K562 (cell line): ENCODE data around the gene XPR1. TPM values are rescaled to one million over a fixed set of nuclear protein-coding genes. Genes with fewer than 3 reads are reported as not detected.

Experiments used
- ATAC-seq: fragments of 200-7000 bp; cut with Tn5 transposase; 3 replicates; pipeline ENCODE4 v1.9.1; 2020; ENCODE audit warnings: moderate library complexity
- BruUV-seq: library from RNA; stranded (reverse); fragments of 400-500 nt; replicated peaks from 2 replicates; lab custom pipeline; 2021; lab: Mats Ljungman, UMichigan
- CTCF ChIA-PET: fragments of 300-600 bp; formaldehyde crosslinking; extraction: SDS; loops from one replicate; lab custom pipeline; 2021; ENCODE audit warnings: low intra/inter-chr PET ratio; lab: Yijun Ruan, JAX
- POLR2A ChIA-PET: fragments of 300-600, 350-650 bp; sonication (Branson Sonifier 250); formaldehyde crosslinking; extraction: SDS; loops from one replicate; lab custom pipeline; 2021; ENCODE audit warnings: antibody characterized with exemption, inconsistent platforms; lab: Yijun Ruan, JAX
- DNase-seq, 4 experiments: peaks; one replicate each; pipeline versions ENCODE4 v3.0.0 to v3.0.0-alpha.2; 2011 to 2018; ENCODE audit warnings: low spot score in 3 of 4, mixed read lengths in 3 of 4; ENCODE audit errors: extremely low read depth in 1 of 4
- FAIRE-seq: peaks from 2 replicates; lab custom pipeline; 2011; peaks lifted over from hg19 to GRCh38; lab: Jason Lieb, UNC
- H2AFZ ChIP-seq: 2 replicates; pipeline ENCODE4 v1.6.0; 2011; ENCODE audit warnings: low read depth, low read length, control low read depth, inconsistent platforms
- H3K27ac ChIP-seq: fragments of 200-600 bp; 3 replicates; pipeline ENCODE4 v1.8.0; 2011; ENCODE audit warnings: low read depth, mild to moderate bottlenecking, control low read depth, inconsistent platforms, low read length, moderate library complexity, mixed read lengths; ENCODE audit errors: extremely low read depth
- H3K27me3 ChIP-seq, 2 experiments: fragments of 300-600 bp in 1 of 2; 2 replicates in 1 of 2; 3 replicates in 1 of 2; pipeline versions ENCODE4 v1.6.0 to v1.8.0; 2011; ENCODE audit warnings: inconsistent platforms in 2 of 2, low read length in 2 of 2, mild to moderate bottlenecking in 1 of 2, mixed read lengths in 1 of 2, moderate library complexity in 1 of 2; ENCODE audit not compliant: control insufficient read depth in 2 of 2, insufficient read depth in 2 of 2
- H3K36me3 ChIP-seq: fragments of 300-600 bp; 3 replicates; pipeline ENCODE4 v1.8.0; 2011; ENCODE audit warnings: mild to moderate bottlenecking, low read length, inconsistent platforms; ENCODE audit not compliant: control insufficient read depth, insufficient read depth
- H3K4me1 ChIP-seq, 2 experiments: fragments of 200-600 bp in 1 of 2; replicated peaks in 1 of 2; 2 replicates in 1 of 2; 3 replicates in 1 of 2; pipeline versions ENCODE4 v1.5.1 to v1.8.0; 2011; ENCODE audit warnings: inconsistent platforms in 2 of 2, low read length in 2 of 2, mild to moderate bottlenecking in 1 of 2, mixed read lengths in 1 of 2, moderate library complexity in 1 of 2; ENCODE audit not compliant: control insufficient read depth in 2 of 2, insufficient read depth in 2 of 2
- H3K4me2 ChIP-seq: 2 replicates; pipeline ENCODE4 v1.6.1; 2011; ENCODE audit warnings: low read length, control low read depth, inconsistent platforms, mixed read lengths; ENCODE audit not compliant: insufficient read depth
- H3K4me3 ChIP-seq: fragments of 200-600 bp; sonication (generic), shearing (Covaris generic); 2 replicates; pipeline ENCODE4 v1.5.1; 2016; ENCODE audit warnings: control low read depth, inconsistent platforms
- H3K79me2 ChIP-seq: fragments of 200-600 bp; 3 replicates; pipeline ENCODE4 v1.8.0; 2011; ENCODE audit warnings: low read length, inconsistent platforms; ENCODE audit not compliant: control insufficient read depth, insufficient read depth
- H3K9ac ChIP-seq, 2 experiments: 2 replicates each; pipeline versions ENCODE4 v1.6.0 to v1.6.1; 2011; ENCODE audit warnings: low read depth in 2 of 2, low read length in 2 of 2, control low read depth in 1 of 2, inconsistent platforms in 1 of 2, mild to moderate bottlenecking in 1 of 2, mixed read lengths in 1 of 2; ENCODE audit not compliant: insufficient read depth in 1 of 2
- H3K9me1 ChIP-seq: one replicate; pipeline ENCODE4 v1.6.0; 2011; ENCODE audit warnings: inconsistent platforms, mild to moderate bottlenecking, low read length, moderate library complexity; ENCODE audit not compliant: control insufficient read depth, insufficient read depth
- H3K9me3 ChIP-seq: replicated peaks from 2 replicates; pipeline ENCODE4 v1.5.1; 2011; ENCODE audit warnings: low read depth, low read length, inconsistent platforms; ENCODE audit not compliant: control insufficient read depth, insufficient read depth
- H4K20me1 ChIP-seq: replicated peaks from 2 replicates; pipeline ENCODE4 v1.6.1; 2011; ENCODE audit warnings: low read length, inconsistent platforms, mixed read lengths; ENCODE audit not compliant: control insufficient read depth, insufficient read depth
- ATF3 ChIP-seq, 2 experiments: fragments of 450-650 bp in 1 of 2; sonication (generic) in 1 of 2; formaldehyde crosslinking in 1 of 2; IDR thresholded peaks in 1 of 2; conservative IDR thresholded peaks in 1 of 2; 2 replicates each; pipeline versions ENCODE4 v1.6.1 to v1.8.1; 2016 to 2023; ENCODE audit warnings: mild to moderate bottlenecking in 2 of 2, moderate library complexity in 2 of 2, inconsistent platforms in 1 of 2, missing genetic modification reagents in 1 of 2
- CBFA2T3 ChIP-seq: fragments of 450-650 bp; IDR thresholded peaks from 2 replicates; pipeline ENCODE4 v1.6.1; 2017
- ETV1 ChIP-seq: fragments of 450-650 bp; conservative IDR thresholded peaks from 2 replicates; pipeline ENCODE4 v1.6.1; 2016; ENCODE audit warnings: missing genetic modification characterization, control low read depth, low read depth, missing compliant biosample characterization
- ETV5 ChIP-seq: sonication (generic); formaldehyde crosslinking; IDR thresholded peaks from 2 replicates; pipeline ENCODE4 v1.4.0; 2020; ENCODE audit warnings: low read depth, mild to moderate bottlenecking, missing genetic modification reagents
- ETV6 ChIP-seq, 3 experiments: fragments of 150-350 bp in 1 of 3; sonication (generic) in 1 of 3; formaldehyde crosslinking in 1 of 3; IDR thresholded peaks; 2 replicates each; pipeline versions ENCODE4 v1.6.1 to v1.8.0; 2014 to 2022; ENCODE audit warnings: borderline replicate concordance in 2 of 3, low read depth in 2 of 3, antibody characterized with exemption in 1 of 3, low read length in 1 of 3, mild to moderate bottlenecking in 1 of 3, missing genetic modification reagents in 1 of 3
- FUS ChIP-seq: fragments of 200-400 bp; formaldehyde crosslinking; optimal IDR thresholded peaks from 2 replicates; pipeline ENCODE3; 2017; ENCODE audit warnings: low read depth, low read length
- HDGF ChIP-seq: fragments of 450-650 bp; IDR thresholded peaks from 2 replicates; pipeline ENCODE4 v1.6.1; 2016
- MEIS2 ChIP-seq: fragments of 450-650 bp; IDR thresholded peaks from 2 replicates; pipeline ENCODE4 v1.6.1; 2014; ENCODE audit warnings: mild to moderate bottlenecking; ENCODE audit not compliant: partially characterized antibody
- NKRF ChIP-seq: fragments of 450-650 bp; IDR thresholded peaks from 2 replicates; pipeline ENCODE4 v1.6.1; 2016; ENCODE audit warnings: borderline replicate concordance
- RBM25 ChIP-seq: fragments of 200-400 bp; formaldehyde crosslinking; IDR thresholded peaks from 2 replicates; pipeline ENCODE4 v1.6.1; 2018; ENCODE audit warnings: low read length, low read depth, moderate library complexity; ENCODE audit not compliant: severe bottlenecking
- SIN3B ChIP-seq: fragments of 450-650 bp; IDR thresholded peaks from 2 replicates; pipeline ENCODE4 v1.6.1; 2017; ENCODE audit warnings: low read depth, mild to moderate bottlenecking, moderate library complexity
- STAT5A ChIP-seq: IDR thresholded peaks from 2 replicates; pipeline ENCODE4 v1.6.1; 2012; ENCODE audit warnings: low read length, inconsistent platforms, borderline replicate concordance
- TCF3 ChIP-seq: sonication (generic); formaldehyde crosslinking; IDR thresholded peaks from 2 replicates; pipeline ENCODE4 v1.4.0; 2020; ENCODE audit warnings: mild to moderate bottlenecking, missing genetic modification reagents
- ZHX1 ChIP-seq: fragments of 150-350 bp; conservative IDR thresholded peaks from 2 replicates; pipeline ENCODE4 v1.6.1; 2014; ENCODE audit warnings: low read length
- ZNF311 ChIP-seq: fragments of 250-450 bp; sonication (Bioruptor Pico); IDR thresholded peaks from 2 replicates; pipeline ENCODE4 v1.4.0; 2020; ENCODE audit warnings: mild to moderate bottlenecking, moderate library complexity
- WGBS: fragments of 100-300 bp; shearing (Covaris generic); methylation state at CpG from one replicate; pipeline ENCODE4 v1.1.6; 2016; ENCODE audit warnings: low coverage, mixed read lengths; ENCODE audit not compliant: insufficient coverage; ENCODE audit errors: missing lambda C conversion rate; 5-methylcytosine and 5-hydroxymethylcytosine counted together
- in situ Hi-C: fragments of 300-500 bp; cut with MboI; formaldehyde crosslinking; loops from 4 replicates; pipeline ENCODE4 v1.15.0; 2018; ENCODE audit warnings: inconsistent platforms, mixed read lengths
- intact Hi-C: fragments of 100-400 bp; cut with micrococcal nuclease; formaldehyde crosslinking; loops from 2 replicates; pipeline ENCODE4 v1.14.2; 2022
- polyA plus RNA-seq, 8 experiments: library from polyadenylated mRNA; depleted of rRNA in 4 of 8; stranded (reverse) in 5 of 8; unstranded in 3 of 8; fragments of >200 nt; fragmentation: Nextera tagmentation in 2 of 8; fragmentation: Illumina TruSeq in 1 of 8; extraction: Ambion mirVana in 2 of 8; extraction: Trizol in 1 of 8; gene quantifications; 2 replicates each; pipeline versions ENCODE4 v1.2.1 to v1.2.3, GENCODE V29; 2011 to 2014; ENCODE audit warnings: inconsistent platforms in 1 of 8, missing spikeins in 1 of 8
- total RNA-seq, 7 experiments: library from RNA; depleted of rRNA in 6 of 7; stranded (reverse); fragments of >200 nt in 6 of 7; fragmentation: Illumina TruSeq in 2 of 7; extraction: Trizol in 2 of 7; gene quantifications; 2 replicates each; pipeline versions ENCODE4 v1.2.1 to v1.2.3, GENCODE V29; 2011 to 2021; ENCODE audit warnings: low replicate concordance in 1 of 7

XPR1 gene
- total and polyA plus RNA-seq, 9 of the 15 experiments (the other 6 are each of a cell fraction or from before 2014, with no cell fraction given): 3.0 to 66.2 (median 38.6) TPM

GRCh38 chr1:180923021-180923841 is 291.4 kb downstream of the XPR1 start:
- Histone ChIP-seq H3K27ac (no peak overlapping the region), H2AFZ (peak overlapping the region; percentile 48), H3K9ac (peak overlapping the region in 1 of 2 experiments; percentile 73; a peak in 2 of 4 replicates), H3K27me3 (no peaks in the 10 kb centered on the region), H3K9me1 (no peaks in the 10 kb centered on the region), H3K9me3 (no peaks in the 10 kb centered on the region), H4K20me1 (0 out of 2 replicates have a peak, but pooled peaks cover 5% of the 10 kb centered on the region), H3K4me1 (peaks cover 33 to 47% of the 10 kb centered on the region in 2 experiments; a peak in 4 of 5 replicates), H3K36me3 (no peaks in the 10 kb centered on the region), H3K4me2 (peak overlapping the region; percentile 50; the same call in 1 of the 2 replicates), H3K79me2 (no peaks in the 10 kb centered on the region), H3K4me3 (no peak overlapping the region)
- in situ Hi-C loops: no loop called here
- intact Hi-C loops: no loop called here
- ATAC-seq: peak; percentile 69
- FAIRE-seq: peak; percentile 72
- CTCF ChIA-PET: no interaction called here
- peak in 2 of 4 experiments; percentile 52 to 63 for DNase-seq
- POLR2A ChIA-PET: interaction anchor here (0.6 to 1.2 kb wide), 9 partner anchors 10 to 722 kb away, joined by 3 to 4 read pairs (median 3); no protein-coding TSS in a partner anchor
- WGBS: 24% methylated on average over 13 of the region's 13 CpGs
- no TSS peak for BruUV-seq
- TF ChIP-seq ZHX1 (no peak), FUS (no peak), ATF3 (IDR thresholded peaks at IDR 0.05) (peak; percentile 70), ATF3 (CRISPR knock-in tag; conservative IDR thresholded peaks at IDR 0.05) (no peak), ETV5 (CRISPR knock-in tag) (0 out of 2 replicates have a peak, but pooled peaks have one; percentile 45), CBFA2T3 (no peak), ETV1 (tag) (no peak), ZNF311 (CRISPR knock-in tag) (no peak), SIN3B (no peak), NKRF (no peak), RBM25 (no peak), MEIS2 (peak; percentile 66), TCF3 (CRISPR knock-in tag) (no peak), ETV6 (IDR thresholded peaks at IDR 0.05; ENCODE audit: borderline replicate concordance in 1 of 2, low read depth in 2 of 2, low read length in 1 of 2) (no peak), ETV6 (CRISPR knock-in tag; IDR thresholded peaks at IDR 0.05; ENCODE audit: borderline replicate concordance) (no peak), HDGF (no peak), STAT5A (no peak)
